Progenitor cell of endocrine pancreas (in vitro differentiated cells): ENCODE data around the gene PIM3. TPM values are rescaled to one million over a fixed set of nuclear protein-coding genes. Genes with fewer than 3 reads are reported as not detected.

Experiments used
- DNase-seq: peaks from one replicate; pipeline ENCODE4 v3.0.0; 2021; ENCODE audit warnings: low spot score; ENCODE audit not compliant: unreplicated experiment
- H3K27ac Mint-ChIP-seq: 2 replicates; pipeline ENCODE4 v1.8.0; 2021; ENCODE audit warnings: mild to moderate bottlenecking, moderate library complexity, mixed read lengths
- H3K27me3 Mint-ChIP-seq: 2 replicates; pipeline ENCODE4 v1.8.0; 2021; ENCODE audit warnings: mixed read lengths
- H3K36me3 Mint-ChIP-seq: 2 replicates; pipeline ENCODE4 v1.8.0; 2022; ENCODE audit warnings: mixed read lengths; ENCODE audit not compliant: insufficient read depth
- H3K4me1 Mint-ChIP-seq: 2 replicates; pipeline ENCODE4 v1.8.0; 2021; ENCODE audit warnings: low read depth, mixed read lengths
- H3K4me3 Mint-ChIP-seq: 2 replicates; pipeline ENCODE4 v1.8.0; 2021; ENCODE audit warnings: low read depth, mild to moderate bottlenecking, moderate library complexity, mixed read lengths
- H3K9me3 Mint-ChIP-seq: 2 replicates; pipeline ENCODE4 v1.8.0; 2021; ENCODE audit warnings: low read depth, mixed read lengths
- total RNA-seq: library from RNA; stranded (reverse); gene quantifications from 2 replicates; pipeline ENCODE4 v1.2.1, GENCODE V29; 2021
- TF ChIP-seq, protein P1 (sequence below): fragments of 200-600 bp; sonication (generic); IDR thresholded peaks from one replicate; pipeline ENCODE4 v1.5.0; 2021; ENCODE audit warnings: antibody characterized with exemption, mild to moderate bottlenecking; ENCODE audit not compliant: unreplicated experiment

The PIM3 gene
- total RNA-seq, 1 donor from 2014 or later: 17.4 TPM

DNA sequence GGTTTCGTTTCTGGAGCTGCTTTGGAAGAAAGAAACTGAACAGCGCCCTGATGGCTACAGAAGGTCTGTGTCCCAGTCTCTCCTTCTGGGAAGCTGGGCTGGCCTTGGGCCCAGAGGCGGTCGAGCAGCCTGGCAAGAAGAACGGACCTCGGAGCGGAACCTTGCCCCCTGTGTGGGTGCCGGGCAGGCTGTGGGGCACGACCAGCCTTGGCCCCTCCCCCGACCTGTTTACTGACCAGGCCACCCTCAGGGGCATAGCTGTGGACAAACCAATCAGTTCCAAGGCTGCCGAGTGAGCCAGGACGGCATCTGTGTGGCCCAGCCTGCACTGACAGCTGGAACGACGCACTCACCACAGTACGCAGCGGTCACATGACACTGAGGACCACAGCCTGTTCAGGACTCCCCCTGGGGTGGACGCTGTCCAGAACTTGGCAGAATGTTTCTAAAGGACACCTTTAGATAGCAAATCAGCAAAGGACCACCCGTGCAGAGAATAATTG is 7.2 kb downstream of the PIM3 start:
- peaks cover 2% of the 10 kb centered on the region for H3K36me3 Mint-ChIP-seq
- no peaks in the 10 kb centered on the region for H3K9me3 Mint-ChIP-seq
- peak overlapping the region; percentile 88 for H3K27ac Mint-ChIP-seq
- no peak overlapping the region for H3K4me3 Mint-ChIP-seq
- no peak for DNase-seq
- H3K4me1 Mint-ChIP-seq: peaks cover 6% of the 10 kb centered on the region
- peaks cover 7% of the 10 kb centered on the region for H3K27me3 Mint-ChIP-seq
- TF ChIP-seq, protein P1, sequence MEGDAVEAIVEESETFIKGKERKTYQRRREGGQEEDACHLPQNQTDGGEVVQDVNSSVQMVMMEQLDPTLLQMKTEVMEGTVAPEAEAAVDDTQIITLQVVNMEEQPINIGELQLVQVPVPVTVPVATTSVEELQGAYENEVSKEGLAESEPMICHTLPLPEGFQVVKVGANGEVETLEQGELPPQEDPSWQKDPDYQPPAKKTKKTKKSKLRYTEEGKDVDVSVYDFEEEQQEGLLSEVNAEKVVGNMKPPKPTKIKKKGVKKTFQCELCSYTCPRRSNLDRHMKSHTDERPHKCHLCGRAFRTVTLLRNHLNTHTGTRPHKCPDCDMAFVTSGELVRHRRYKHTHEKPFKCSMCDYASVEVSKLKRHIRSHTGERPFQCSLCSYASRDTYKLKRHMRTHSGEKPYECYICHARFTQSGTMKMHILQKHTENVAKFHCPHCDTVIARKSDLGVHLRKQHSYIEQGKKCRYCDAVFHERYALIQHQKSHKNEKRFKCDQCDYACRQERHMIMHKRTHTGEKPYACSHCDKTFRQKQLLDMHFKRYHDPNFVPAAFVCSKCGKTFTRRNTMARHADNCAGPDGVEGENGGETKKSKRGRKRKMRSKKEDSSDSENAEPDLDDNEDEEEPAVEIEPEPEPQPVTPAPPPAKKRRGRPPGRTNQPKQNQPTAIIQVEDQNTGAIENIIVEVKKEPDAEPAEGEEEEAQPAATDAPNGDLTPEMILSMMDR: no peak

DNA sequence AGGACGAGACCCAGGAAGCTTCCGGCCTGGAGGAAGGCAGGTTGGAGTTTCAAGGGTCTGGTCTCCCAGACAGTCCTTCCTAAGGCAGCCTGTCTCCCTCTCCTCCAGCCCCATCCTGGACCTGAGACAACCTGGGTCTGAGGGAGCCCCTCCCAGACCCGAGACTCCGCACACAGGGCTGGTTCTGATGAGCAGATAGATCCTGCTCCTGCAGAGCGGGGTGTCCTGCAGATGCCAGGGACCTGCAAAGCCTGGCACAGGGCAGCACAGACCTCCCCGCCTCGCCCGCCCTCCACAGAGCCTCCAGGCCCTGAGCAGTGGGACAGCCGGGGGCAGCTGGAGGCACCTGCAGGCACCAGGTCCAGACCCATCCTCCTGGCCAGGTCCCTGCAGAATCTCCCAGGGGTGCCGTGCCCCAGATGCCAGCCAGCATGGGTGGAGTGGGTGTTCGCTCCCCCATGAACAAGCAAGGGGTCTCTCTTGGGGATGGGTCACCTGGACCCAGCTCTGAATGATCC is 7.8 kb downstream of the PIM3 start:
- H3K9me3 Mint-ChIP-seq: no peaks in the 10 kb centered on the region
- peaks cover 6% of the 10 kb centered on the region for H3K4me1 Mint-ChIP-seq
- H3K27ac Mint-ChIP-seq: peak overlapping the region; percentile 88
- peaks cover 2% of the 10 kb centered on the region for H3K36me3 Mint-ChIP-seq
- TF ChIP-seq, protein P1: no peak
- H3K27me3 Mint-ChIP-seq: peaks cover 7% of the 10 kb centered on the region
- DNase-seq: no peak
- H3K4me3 Mint-ChIP-seq: no peak overlapping the region

DNA sequence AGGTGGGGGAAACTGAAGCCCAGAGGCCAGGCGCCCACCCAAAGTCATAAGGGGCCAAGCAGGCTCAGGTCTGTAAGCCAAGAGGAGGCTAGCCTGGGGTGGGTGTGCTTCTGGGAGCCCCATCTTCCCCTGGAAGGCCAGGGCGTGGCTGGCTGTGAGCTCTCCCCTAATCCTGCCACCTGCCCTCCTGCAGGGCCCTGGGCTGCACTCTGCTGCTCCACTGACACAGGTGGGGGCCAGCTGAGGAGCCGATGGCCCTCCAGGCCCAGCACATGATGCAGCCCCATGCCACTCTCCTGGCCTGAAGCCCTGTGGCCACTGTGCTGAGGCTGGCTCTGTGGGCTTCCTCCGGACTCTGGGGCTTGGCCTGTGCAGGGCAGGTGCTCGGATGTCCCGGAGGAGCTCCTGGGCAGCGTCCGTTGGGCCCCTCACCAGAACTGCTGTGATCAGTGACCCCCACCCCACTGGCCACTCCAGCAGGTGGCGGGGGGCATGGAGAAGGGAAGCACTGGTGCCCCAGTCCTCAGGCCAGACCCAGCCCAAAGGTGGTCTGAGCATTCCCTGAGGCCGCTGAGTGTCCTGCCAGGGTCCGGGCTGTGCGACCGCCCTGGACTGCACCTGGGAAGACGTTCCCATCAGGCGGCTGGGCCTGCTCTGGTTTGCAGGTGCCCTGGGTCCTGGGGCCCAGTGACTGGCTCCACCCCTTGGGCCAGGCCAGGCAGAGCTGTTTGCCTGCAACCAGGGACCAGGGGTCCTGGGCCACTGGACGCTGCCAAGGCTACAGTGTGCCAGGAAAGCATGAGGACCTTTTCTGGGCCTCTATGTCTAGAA is 8.5 kb downstream of the PIM3 start:
- DNase-seq: no peak
- Mint-ChIP-seq H3K4me1 (peaks cover 6% of the 10 kb centered on the region), H3K36me3 (no peaks in the 10 kb centered on the region), H3K9me3 (no peaks in the 10 kb centered on the region), H3K27me3 (peaks cover 7% of the 10 kb centered on the region), H3K27ac (no peak overlapping the region), H3K4me3 (no peak overlapping the region)
- TF ChIP-seq, protein P1: no peak

DNA sequence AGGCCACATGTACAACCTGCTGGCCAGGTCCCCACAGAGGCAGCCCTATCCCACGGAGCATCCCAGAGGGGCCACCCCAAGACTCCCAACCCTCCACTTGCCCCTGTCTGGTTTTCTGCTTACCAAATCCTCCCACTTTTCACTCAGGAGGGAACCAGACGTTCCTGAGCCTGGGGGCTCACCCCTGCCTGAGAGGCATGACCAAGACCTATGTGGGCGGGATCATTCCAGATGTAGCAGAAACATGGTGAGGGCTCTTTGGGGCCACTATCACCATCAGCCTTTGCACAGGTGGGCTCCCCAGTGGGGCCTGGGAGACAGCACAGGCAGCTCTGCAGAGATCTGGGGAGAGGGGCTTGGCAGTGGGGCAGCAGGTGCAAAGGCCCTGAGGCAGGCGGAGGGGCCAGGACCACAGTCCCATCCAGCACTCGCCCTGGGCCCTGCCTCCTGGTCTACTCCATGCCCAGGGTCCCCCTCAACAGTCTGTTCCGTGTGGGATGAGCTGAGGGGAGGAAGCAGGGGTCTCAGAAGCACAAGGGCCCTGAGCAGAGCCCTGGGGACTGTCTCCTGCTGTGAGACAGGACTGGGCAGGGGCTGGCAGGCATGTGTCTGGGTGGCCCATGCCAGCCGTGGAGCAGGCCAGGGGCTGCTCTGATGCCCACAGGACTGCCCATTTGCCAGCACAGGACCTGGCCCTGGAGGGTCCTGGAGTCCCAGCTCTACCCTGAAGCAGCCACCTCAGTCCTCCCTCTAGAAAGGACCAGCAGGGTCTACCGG is 9.4 kb downstream of the PIM3 start:
- no peak for DNase-seq
- Mint-ChIP-seq H3K9me3 (no peaks in the 10 kb centered on the region), H3K27ac (no peak overlapping the region), H3K36me3 (no peaks in the 10 kb centered on the region), H3K4me3 (no peak overlapping the region), H3K4me1 (peaks cover 6% of the 10 kb centered on the region), H3K27me3 (peaks cover 7% of the 10 kb centered on the region)
- TF ChIP-seq, protein P1: no peak
